Progenitor cell of endocrine pancreas (in vitro differentiated cells): Measurements from ENCODE around the gene GUCA1C. TPM values are rescaled to one million over a fixed set of nuclear protein-coding genes. Genes with fewer than 3 reads are reported as not detected.
A peak's percentile ranks its signal among the peaks of the same experiment; 100 is the strongest.

Experiments
- DNase-seq: peaks from one replicate; pipeline ENCODE4 v3.0.0; 2021; ENCODE audit warnings: low spot score; ENCODE audit not compliant: unreplicated experiment
- H3K27ac Mint-ChIP-seq: 2 replicates; pipeline ENCODE4 v1.8.0; 2021; ENCODE audit warnings: mild to moderate bottlenecking, moderate library complexity, mixed read lengths
- H3K27me3 Mint-ChIP-seq: 2 replicates; pipeline ENCODE4 v1.8.0; 2021; ENCODE audit warnings: mixed read lengths
- H3K36me3 Mint-ChIP-seq: 2 replicates; pipeline ENCODE4 v1.8.0; 2022; ENCODE audit warnings: mixed read lengths; ENCODE audit not compliant: insufficient read depth
- H3K4me1 Mint-ChIP-seq: 2 replicates; pipeline ENCODE4 v1.8.0; 2021; ENCODE audit warnings: low read depth, mixed read lengths
- H3K4me3 Mint-ChIP-seq: 2 replicates; pipeline ENCODE4 v1.8.0; 2021; ENCODE audit warnings: low read depth, mild to moderate bottlenecking, moderate library complexity, mixed read lengths
- H3K9me3 Mint-ChIP-seq: 2 replicates; pipeline ENCODE4 v1.8.0; 2021; ENCODE audit warnings: low read depth, mixed read lengths
- total RNA-seq: library from RNA; stranded (reverse); gene quantifications from 2 replicates; pipeline ENCODE4 v1.2.1, GENCODE V29; 2021
- TF ChIP-seq, protein P1 (sequence below): fragments of 200-600 bp; sonication (generic); IDR thresholded peaks from one replicate; pipeline ENCODE4 v1.5.0; 2021; ENCODE audit warnings: antibody characterized with exemption, mild to moderate bottlenecking; ENCODE audit not compliant: unreplicated experiment

Gene GUCA1C
- total RNA-seq, 1 donor from 2014 or later: not detected

- H3K9me3 Mint-ChIP-seq: no peaks in the 10 kb centered on the region
- H3K27me3 Mint-ChIP-seq: no peaks in the 10 kb centered on the region
- H3K27ac Mint-ChIP-seq: peak overlapping the region; percentile 74
- DNase-seq: no peak
- H3K4me1 Mint-ChIP-seq: peaks cover 12% of the 10 kb centered on the region
- H3K36me3 Mint-ChIP-seq: no peaks in the 10 kb centered on the region
- TF ChIP-seq, protein P1, sequence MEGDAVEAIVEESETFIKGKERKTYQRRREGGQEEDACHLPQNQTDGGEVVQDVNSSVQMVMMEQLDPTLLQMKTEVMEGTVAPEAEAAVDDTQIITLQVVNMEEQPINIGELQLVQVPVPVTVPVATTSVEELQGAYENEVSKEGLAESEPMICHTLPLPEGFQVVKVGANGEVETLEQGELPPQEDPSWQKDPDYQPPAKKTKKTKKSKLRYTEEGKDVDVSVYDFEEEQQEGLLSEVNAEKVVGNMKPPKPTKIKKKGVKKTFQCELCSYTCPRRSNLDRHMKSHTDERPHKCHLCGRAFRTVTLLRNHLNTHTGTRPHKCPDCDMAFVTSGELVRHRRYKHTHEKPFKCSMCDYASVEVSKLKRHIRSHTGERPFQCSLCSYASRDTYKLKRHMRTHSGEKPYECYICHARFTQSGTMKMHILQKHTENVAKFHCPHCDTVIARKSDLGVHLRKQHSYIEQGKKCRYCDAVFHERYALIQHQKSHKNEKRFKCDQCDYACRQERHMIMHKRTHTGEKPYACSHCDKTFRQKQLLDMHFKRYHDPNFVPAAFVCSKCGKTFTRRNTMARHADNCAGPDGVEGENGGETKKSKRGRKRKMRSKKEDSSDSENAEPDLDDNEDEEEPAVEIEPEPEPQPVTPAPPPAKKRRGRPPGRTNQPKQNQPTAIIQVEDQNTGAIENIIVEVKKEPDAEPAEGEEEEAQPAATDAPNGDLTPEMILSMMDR: no peak
- H3K4me3 Mint-ChIP-seq: no peak overlapping the region
These were observed 19.3 kb upstream of the GUCA1C start for GRCh38 chr3:108973019-108973418.

GRCh38 chr3:108972482-108972881 is 18.8 kb upstream of the GUCA1C start:
- H3K4me3 Mint-ChIP-seq: no peak overlapping the region
- peak overlapping the region; percentile 74 for H3K27ac Mint-ChIP-seq
- no peaks in the 10 kb centered on the region for H3K36me3 Mint-ChIP-seq
- no peaks in the 10 kb centered on the region for H3K27me3 Mint-ChIP-seq
- TF ChIP-seq, protein P1: no peak
- no peak for DNase-seq
- peaks cover 12% of the 10 kb centered on the region for H3K4me1 Mint-ChIP-seq
- H3K9me3 Mint-ChIP-seq: no peaks in the 10 kb centered on the region

DNA sequence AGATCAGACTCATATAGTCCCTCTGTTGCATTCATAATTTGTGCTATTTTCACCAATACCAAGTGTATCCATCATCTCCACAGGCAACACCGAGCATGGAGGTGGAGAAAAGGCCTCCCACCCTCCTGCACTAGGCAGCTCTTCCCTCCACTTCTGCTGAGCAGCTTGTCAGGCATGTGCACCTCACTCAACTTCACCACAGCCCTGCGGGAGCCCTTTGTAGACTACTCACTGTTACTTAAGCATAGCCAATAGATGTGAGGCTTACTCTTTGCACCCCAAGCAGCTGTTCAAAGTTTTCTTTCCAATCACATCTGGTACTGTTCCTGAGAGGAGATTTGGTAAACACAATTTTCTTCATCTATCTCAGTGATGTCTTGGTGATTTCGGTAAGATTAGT is 16.9 kb upstream of the GUCA1C start:
- peaks cover 12% of the 10 kb centered on the region for H3K4me1 Mint-ChIP-seq
- H3K4me3 Mint-ChIP-seq: no peak overlapping the region
- no peak for DNase-seq
- no peaks in the 10 kb centered on the region for H3K36me3 Mint-ChIP-seq
- no peaks in the 10 kb centered on the region for H3K27me3 Mint-ChIP-seq
- no peaks in the 10 kb centered on the region for H3K9me3 Mint-ChIP-seq
- no peak overlapping the region for H3K27ac Mint-ChIP-seq
- TF ChIP-seq, protein P1: no peak

- no peak for DNase-seq
- TF ChIP-seq, protein P1: no peak
- no peak overlapping the region for H3K4me3 Mint-ChIP-seq
- no peaks in the 10 kb centered on the region for H3K9me3 Mint-ChIP-seq
- H3K36me3 Mint-ChIP-seq: no peaks in the 10 kb centered on the region
- H3K4me1 Mint-ChIP-seq: no peaks in the 10 kb centered on the region
- H3K27ac Mint-ChIP-seq: no peak overlapping the region
- H3K27me3 Mint-ChIP-seq: no peaks in the 10 kb centered on the region
These were observed 13.1 kb upstream of the GUCA1C start for GRCh38 chr3:108966773-108967172.

GRCh38 chr3:108959017-108959416 is 5.3 kb upstream of the GUCA1C start:
- Mint-ChIP-seq H3K4me1 (no peaks in the 10 kb centered on the region), H3K27ac (no peak overlapping the region), H3K9me3 (no peaks in the 10 kb centered on the region), H3K36me3 (no peaks in the 10 kb centered on the region), H3K4me3 (no peak overlapping the region), H3K27me3 (no peaks in the 10 kb centered on the region)
- DNase-seq: no peak
- TF ChIP-seq, protein P1: no peak
